HG03060 (cell line): ENCODE measurements around the gene ACTL10.
A peak's percentile ranks its signal among the peaks of the same experiment; 100 is the strongest.

ENCODE experiments used
- ATAC-seq: cut with Tn5 transposase; IDR thresholded peaks from one replicate; pipeline ENCODE4 v1.9.1; 2021; ENCODE audit warnings: low read depth, moderate number of reproducible peaks; ENCODE audit not compliant: unreplicated experiment

Gene ACTL10

GRCh38 chr20:33662172-33662571 lies 4.6 kb upstream of the ACTL10 start, which contains the start of gene C20orf144:
Gene C20orf144 (plus strand): TSS chr20:33662327. CDS start chr20:33662346, 19 bp downstream.
- no peak for ATAC-seq

GRCh38 chr20:33663161-33664084 lies 3.3 kb upstream of the ACTL10 start:
- ATAC-seq, result no peak

- no peak for ATAC-seq
These were observed 2.5 kb upstream of the ACTL10 start for GRCh38 chr20:33664085-33664761.

GRCh38 chr20:33664762-33665144 lies 2.0 kb upstream of the ACTL10 start:
- ATAC-seq, result no peak

- peak; percentile 2 for ATAC-seq
These were observed 517 bp downstream of the ACTL10 start for GRCh38 chr20:33667245-33667675.

- no peak for ATAC-seq
These were observed 1.1 kb downstream of the ACTL10 start for GRCh38 chr20:33667676-33668465.

GRCh38 chr20:33668466-33669155 lies 1.9 kb downstream of the ACTL10 start:
- ATAC-seq, result no peak

- no peak for ATAC-seq
These were observed 2.5 kb downstream of the ACTL10 start for GRCh38 chr20:33669224-33669623.

- ATAC-seq, result no peak
These were observed 3.3 kb downstream of the ACTL10 start for GRCh38 chr20:33669873-33670640.

GRCh38 chr20:33670715-33671499 lies 4.2 kb downstream of the ACTL10 start:
- ATAC-seq, result no peak

- ATAC-seq, result no peak
These were observed 5.0 kb downstream of the ACTL10 start for GRCh38 chr20:33671573-33672288.

- ATAC-seq, result no peak
These were observed 5.8 kb downstream of the ACTL10 start for GRCh38 chr20:33672426-33673113.

GRCh38 chr20:33673114-33673409 lies 6.3 kb downstream of the ACTL10 start:
- ATAC-seq, result no peak

- no peak for ATAC-seq
These were observed 6.9 kb downstream of the ACTL10 start for GRCh38 chr20:33673410-33674293.

GRCh38 chr20:33674294-33675135 lies 7.8 kb downstream of the ACTL10 start, which contains the start of gene NECAB3:
Gene NECAB3 (minus strand): TSS chr20:33674428. CDS start chr20:33674352, 76 bp downstream.
- no peak for ATAC-seq
